H1 (cell line): Measurements from ENCODE around the gene G3BP1. TPM values are rescaled to one million over a fixed set of nuclear protein-coding genes. Genes with fewer than 3 reads are reported as not detected.

Experiments
- CTCF ChIA-PET: fragments of 300-600 bp; sonication (Branson Sonifier 250); formaldehyde crosslinking; loops from one replicate; lab custom pipeline; 2021; ENCODE audit not compliant: partially characterized antibody; lab: Charles Lee
- POLR2A ChIA-PET: fragments of 300-600 bp; sonication (Branson Sonifier 250); formaldehyde crosslinking; loops from one replicate; lab custom pipeline; 2021; ENCODE audit warnings: inconsistent platforms; ENCODE audit not compliant: partially characterized antibody; lab: Charles Lee
- DNase-seq, 2 experiments: peaks; one replicate each; pipeline versions ENCODE4 v3.0.0 to v3.0.0-alpha.2; 2010 to 2022; ENCODE audit warnings: low spot score in 2 of 2, low read depth in 1 of 2, mixed read lengths in 1 of 2
- FAIRE-seq: peaks from 2 replicates; lab custom pipeline; 2011; peaks lifted over from hg19 to GRCh38; lab: Jason Lieb, UNC
- H2AFZ ChIP-seq: 2 replicates; pipeline ENCODE4 v1.8.1; 2012; ENCODE audit warnings: low read length, inconsistent platforms
- H2AK5ac ChIP-seq: 2 replicates; pipeline ENCODE4 v1.6.1; 2013; ENCODE audit warnings: low read depth, low read length
- H2BK120ac ChIP-seq: replicated peaks from 2 replicates; pipeline ENCODE3; 2013; ENCODE audit warnings: low read depth, low read length, inconsistent platforms
- H2BK12ac ChIP-seq: 2 replicates; pipeline ENCODE4 v1.6.1; 2013; ENCODE audit warnings: low read depth, low read length
- H2BK15ac ChIP-seq: 2 replicates; pipeline ENCODE4 v1.6.1; 2013; ENCODE audit warnings: low read length
- H2BK20ac ChIP-seq: 2 replicates; pipeline ENCODE4 v1.6.1; 2013; ENCODE audit warnings: low read length
- H2BK5ac ChIP-seq: 2 replicates; pipeline ENCODE4 v1.6.1; 2013; ENCODE audit warnings: low read depth, low read length
- H3K14ac ChIP-seq: 2 replicates; pipeline ENCODE4 v1.6.1; 2013; ENCODE audit warnings: inconsistent platforms; ENCODE audit not compliant: insufficient read length
- H3K18ac ChIP-seq: 2 replicates; pipeline ENCODE4 v1.6.1; 2013; ENCODE audit warnings: low read length; ENCODE audit errors: extremely low read depth
- H3K23ac ChIP-seq: 2 replicates; pipeline ENCODE4 v1.6.1; 2013; ENCODE audit warnings: inconsistent platforms; ENCODE audit not compliant: insufficient read length
- H3K23me2 ChIP-seq: 2 replicates; pipeline ENCODE4 v1.6.1; 2013; ENCODE audit warnings: low read depth, low read length
- H3K27ac ChIP-seq: 2 replicates; pipeline ENCODE4 v1.6.1; 2011; ENCODE audit warnings: low read depth, low read length, inconsistent platforms
- H3K27me3 ChIP-seq, 4 experiments: replicated peaks in 1 of 4; 1 replicate in 1 of 4; 2 replicates in 3 of 4; pipeline versions ENCODE4 v1.6.1 to v1.8.1; 2011 to 2013; ENCODE audit warnings: low read length in 3 of 4, mild to moderate bottlenecking in 3 of 4, inconsistent platforms in 2 of 4, mixed read lengths in 2 of 4, moderate library complexity in 1 of 4; ENCODE audit not compliant: control insufficient read depth in 3 of 4, insufficient read depth in 3 of 4; ENCODE audit errors: extremely low read depth in 1 of 4
- H3K36me3 ChIP-seq, 4 experiments: 2 replicates each; pipeline versions ENCODE4 v1.6.1 to v1.8.1; 2011 to 2013; ENCODE audit warnings: mild to moderate bottlenecking in 4 of 4, low read length in 3 of 4, moderate library complexity in 2 of 4, control low read depth in 1 of 4, inconsistent platforms in 1 of 4; ENCODE audit not compliant: insufficient read depth in 4 of 4, control insufficient read depth in 2 of 4
- H3K4ac ChIP-seq: replicated peaks from 2 replicates; pipeline ENCODE3; 2013; ENCODE audit warnings: low read length, low read depth, mixed read lengths, inconsistent platforms; ENCODE audit not compliant: insufficient read length
- H3K4me1 ChIP-seq, 4 experiments: replicated peaks in 1 of 4; 1 replicate in 1 of 4; 2 replicates in 3 of 4; pipeline versions ENCODE4 v1.6.1 to v1.8.1; 2011 to 2013; ENCODE audit warnings: low read length in 3 of 4, inconsistent platforms in 2 of 4, mixed read lengths in 1 of 4; ENCODE audit not compliant: insufficient read depth in 4 of 4, control insufficient read depth in 3 of 4
- H3K4me2 ChIP-seq, 2 experiments: 2 replicates each; pipeline versions ENCODE4 v1.6.1 to v1.8.1; 2011 to 2013; ENCODE audit warnings: low read depth in 2 of 2, low read length in 2 of 2, control low read depth in 1 of 2, inconsistent platforms in 1 of 2, mild to moderate bottlenecking in 1 of 2; ENCODE audit not compliant: insufficient read depth in 1 of 2
- H3K4me3 ChIP-seq, 4 experiments: fragments of 200-600, 300-600 bp in 1 of 4; sonication (generic), shearing (Covaris generic), sonication (Bioruptor Twin) in 1 of 4; 2 replicates each; pipeline versions ENCODE4 v1.5.1 to v1.8.1; 2011 to 2016; ENCODE audit warnings: low read length in 4 of 4, low read depth in 3 of 4, control low read depth in 2 of 4, inconsistent platforms in 2 of 4, mild to moderate bottlenecking in 2 of 4, mixed read lengths in 1 of 4, moderate library complexity in 1 of 4; ENCODE audit not compliant: insufficient read depth in 2 of 4; ENCODE audit errors: extremely low read depth in 1 of 4
- H3K56ac ChIP-seq: replicated peaks from 2 replicates; pipeline ENCODE3; 2013; ENCODE audit warnings: low read depth, mild to moderate bottlenecking, mixed read lengths, low read length, inconsistent platforms; ENCODE audit not compliant: insufficient read length
- H3K79me1 ChIP-seq: 2 replicates; pipeline ENCODE4 v1.6.1; 2013; ENCODE audit warnings: low read depth, low read length, control low read depth
- H3K79me2 ChIP-seq, 2 experiments: 2 replicates each; pipeline versions ENCODE4 v1.6.1 to v1.8.1; 2012 to 2013; ENCODE audit warnings: low read length in 2 of 2, mild to moderate bottlenecking in 2 of 2, inconsistent platforms in 1 of 2; ENCODE audit not compliant: insufficient read depth in 2 of 2, control insufficient read depth in 1 of 2
- H3K9ac ChIP-seq, 4 experiments: replicated peaks in 1 of 4; 1 replicate in 1 of 4; 2 replicates in 3 of 4; pipeline versions ENCODE4 v1.6.1 to v1.8.1; 2011 to 2013; ENCODE audit warnings: low read depth in 3 of 4, low read length in 3 of 4, control low read depth in 2 of 4, mild to moderate bottlenecking in 2 of 4, moderate library complexity in 2 of 4, inconsistent platforms in 1 of 4; ENCODE audit errors: extremely low read depth in 1 of 4
- H3K9me3 ChIP-seq, 2 experiments: 2 replicates each; pipeline versions ENCODE4 v1.6.1 to v1.8.1; 2012 to 2013; ENCODE audit warnings: mild to moderate bottlenecking in 2 of 2, moderate library complexity in 2 of 2, control low read depth in 1 of 2, inconsistent platforms in 1 of 2, low read depth in 1 of 2, low read length in 1 of 2, mixed read lengths in 1 of 2; ENCODE audit not compliant: insufficient read depth in 2 of 2
- H4K20me1 ChIP-seq, 2 experiments: replicated peaks in 1 of 2; 2 replicates each; pipeline versions ENCODE3 to v1.8.1; 2011 to 2013; ENCODE audit warnings: inconsistent platforms in 2 of 2, low read length in 2 of 2, mild to moderate bottlenecking in 1 of 2; ENCODE audit not compliant: insufficient read depth in 2 of 2, control insufficient read depth in 1 of 2
- H4K5ac ChIP-seq: 2 replicates; pipeline ENCODE4 v1.6.1; 2013; ENCODE audit warnings: low read length, low read depth, mixed read lengths, inconsistent platforms; ENCODE audit not compliant: insufficient read length
- H4K8ac ChIP-seq: 2 replicates; pipeline ENCODE4 v1.8.0; 2013; ENCODE audit warnings: mild to moderate bottlenecking, moderate library complexity, low read length, inconsistent platforms; ENCODE audit not compliant: insufficient read depth; ENCODE audit errors: extremely low read depth
- H4K91ac ChIP-seq: replicated peaks from 2 replicates; pipeline ENCODE3; 2013; ENCODE audit warnings: low read length, mixed read lengths, inconsistent platforms; ENCODE audit not compliant: insufficient read length
- HDAC2 ChIP-seq, 2 experiments: fragments of 300-600 bp in 1 of 2; sonication (generic) in 1 of 2; IDR thresholded peaks; 2 replicates each; pipeline ENCODE4 v1.6.1; 2011 to 2012; ENCODE audit warnings: low read depth in 2 of 2, low read length in 2 of 2, mild to moderate bottlenecking in 2 of 2, moderate library complexity in 2 of 2, borderline replicate concordance in 1 of 2, inconsistent platforms in 1 of 2
- KDM1A ChIP-seq: fragments of 200-600, 300-600 bp; sonication (generic); IDR thresholded peaks from 2 replicates; pipeline ENCODE4 v1.7.1; 2016; ENCODE audit warnings: mild to moderate bottlenecking, low read length, borderline replicate concordance
- TCF12 ChIP-seq: IDR thresholded peaks from 2 replicates; pipeline ENCODE4 v1.6.1; 2011; ENCODE audit warnings: low read depth, mild to moderate bottlenecking, low read length
- WGBS, 2 experiments: shearing (Covaris generic) in 1 of 2; methylation state at CpG; one replicate each; pipeline versions ENCODE4 v1.1.6 to v1.1.7; 2013 to 2015; ENCODE audit warnings: low lambda C conversion rate in 2 of 2, mixed read lengths in 2 of 2, inconsistent platforms in 1 of 2, low coverage in 1 of 2, missing lambda C conversion rate in 1 of 2; ENCODE audit not compliant: insufficient replicate concordance in 2 of 2, insufficient coverage in 1 of 2, insufficient read length in 1 of 2; ENCODE audit errors: extremely low coverage in 1 of 2, missing lambda C conversion rate in 1 of 2; 5-methylcytosine and 5-hydroxymethylcytosine counted together
- polyA plus RNA-seq, 7 experiments: library from polyadenylated mRNA; depleted of rRNA in 3 of 7; stranded (reverse) in 5 of 7; unstranded in 2 of 7; fragments of >200 nt in 5 of 7; fragments of 200-250 nt in 2 of 7; gene quantifications; 1 replicate in 5 of 7; 2 replicates in 1 of 7; 4 replicates in 1 of 7; pipeline versions ENCODE4 v1.2.1 to v1.2.3, GENCODE V29; 2011 to 2013; ENCODE audit warnings: missing spikeins in 2 of 7, mixed read lengths in 2 of 7
- total RNA-seq: library from RNA; stranded (reverse); fragmentation: NEBNext Ultra II Directional; extraction: Animal tissue kit (Norgen Biotek cat#: 25700); gene quantifications from 2 replicates; pipeline ENCODE4 v1.2.1, GENCODE V29; 2021
- TF ChIP-seq, protein P1 (sequence below), 3 experiments: IDR thresholded peaks; 1 replicate in 2 of 3; 2 replicates in 1 of 3; pipeline versions ENCODE4 v1.5.1 to v1.6.1; 2011; ENCODE audit warnings: low read length in 3 of 3, mild to moderate bottlenecking in 3 of 3, inconsistent platforms in 2 of 3, low read depth in 1 of 3, moderate library complexity in 1 of 3; ENCODE audit not compliant: insufficient read depth in 1 of 3; ENCODE audit errors: control extremely low read depth in 1 of 3

Gene G3BP1
- total and polyA plus RNA-seq, 2 of the 8 experiments (the other 6 are each of a cell fraction or from before 2014, with no cell fraction given) = 71.2 to 516 TPM

DNA sequence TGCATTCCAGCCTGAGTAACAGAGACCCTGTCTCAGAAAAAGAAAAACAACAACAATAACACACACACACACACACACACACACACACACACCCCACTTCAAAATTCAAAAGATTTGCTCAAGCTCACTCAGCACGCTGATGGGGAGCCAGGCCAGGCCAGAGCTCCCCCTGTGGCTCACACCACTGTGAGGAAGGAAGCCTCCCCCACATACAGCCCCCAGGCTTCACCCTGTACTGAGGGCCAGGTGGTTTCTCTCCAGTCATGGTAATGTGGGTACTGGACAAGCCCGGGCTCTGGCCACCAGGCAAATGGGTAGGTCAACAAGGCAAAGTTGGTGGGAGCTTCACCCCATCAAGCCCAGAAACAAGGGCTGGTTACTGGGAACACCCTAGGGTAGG, 32.4 kb upstream of the G3BP1 start:
- peak overlapping the region; percentile 9 for H2BK120ac ChIP-seq
- no peak for FAIRE-seq
- POLR2A ChIA-PET = interaction anchor here (0.6 to 5.1 kb wide), 14 partner anchors 14 to 81 kb away, joined by 3 to 33 read pairs (median 7); partner anchors contain the start of genes ATOX1, G3BP1 and SPARC
- TF ChIP-seq, protein P1, sequence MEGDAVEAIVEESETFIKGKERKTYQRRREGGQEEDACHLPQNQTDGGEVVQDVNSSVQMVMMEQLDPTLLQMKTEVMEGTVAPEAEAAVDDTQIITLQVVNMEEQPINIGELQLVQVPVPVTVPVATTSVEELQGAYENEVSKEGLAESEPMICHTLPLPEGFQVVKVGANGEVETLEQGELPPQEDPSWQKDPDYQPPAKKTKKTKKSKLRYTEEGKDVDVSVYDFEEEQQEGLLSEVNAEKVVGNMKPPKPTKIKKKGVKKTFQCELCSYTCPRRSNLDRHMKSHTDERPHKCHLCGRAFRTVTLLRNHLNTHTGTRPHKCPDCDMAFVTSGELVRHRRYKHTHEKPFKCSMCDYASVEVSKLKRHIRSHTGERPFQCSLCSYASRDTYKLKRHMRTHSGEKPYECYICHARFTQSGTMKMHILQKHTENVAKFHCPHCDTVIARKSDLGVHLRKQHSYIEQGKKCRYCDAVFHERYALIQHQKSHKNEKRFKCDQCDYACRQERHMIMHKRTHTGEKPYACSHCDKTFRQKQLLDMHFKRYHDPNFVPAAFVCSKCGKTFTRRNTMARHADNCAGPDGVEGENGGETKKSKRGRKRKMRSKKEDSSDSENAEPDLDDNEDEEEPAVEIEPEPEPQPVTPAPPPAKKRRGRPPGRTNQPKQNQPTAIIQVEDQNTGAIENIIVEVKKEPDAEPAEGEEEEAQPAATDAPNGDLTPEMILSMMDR (IDR thresholded peaks at IDR 0.05; ENCODE audit: control extremely low read depth in 1 of 3, insufficient read depth in 1 of 3, low read depth in 1 of 3, low read length in 3 of 3) = peak in 1 of 3 experiments; percentile 3; a peak in 1 of 4 replicates
- TF ChIP-seq TCF12 (no peak), HDAC2 (IDR thresholded peaks at IDR 0.05; ENCODE audit: borderline replicate concordance in 1 of 2, low read depth in 2 of 2, low read length in 2 of 2) (no peak), KDM1A (no peak)
- TF ChIP-seq, all 59 proteins: peak for 1
- Histone ChIP-seq H2AK5ac (no peak overlapping the region), H3K56ac (no peak overlapping the region), H4K5ac (no peak overlapping the region), H3K4me2 (peak overlapping the region; percentile 44 to 63; a peak in 3 of 4 replicates), H3K23me2 (no peaks in the 10 kb centered on the region), H3K4me1 (peaks cover 6 to 10% (median 9%) of the 10 kb centered on the region in 4 experiments), H2BK20ac (no peak overlapping the region), H3K79me2 (no peaks in the 10 kb centered on the region), H3K4ac (peak overlapping the region; percentile 10), H3K9me3 (no peaks in the 10 kb centered on the region), H4K20me1 (no peaks in the 10 kb centered on the region), H3K27ac (peak overlapping the region; percentile 24; the same call in 1 of the 2 replicates), H2AFZ (no peak overlapping the region), H3K9ac (no peak overlapping the region), H3K18ac (no peak overlapping the region), H4K8ac (no peak overlapping the region; the same call in none of the 2 replicates), H4K91ac (peak overlapping the region; percentile 37), H3K27me3 (no peaks in the 10 kb centered on the region), H2BK5ac (peak overlapping the region; percentile 45; the same call in 1 of the 2 replicates), H3K23ac (no peak overlapping the region), H3K4me3 (peak overlapping the region in 1 of 4 experiments; percentile 27; a peak in 1 of 8 replicates), H2BK15ac (no peak overlapping the region), H3K36me3 (peaks cover 0 to 3% (median 0%) of the 10 kb centered on the region in 4 experiments; a peak in 1 of 8 replicates), H3K79me1 (no peaks in the 10 kb centered on the region), H3K14ac (no peak overlapping the region), H2BK12ac (no peak overlapping the region; the same call in 1 of the 2 replicates)
- WGBS, 2 experiments = 91% methylated on average over 2 of the region's 2 CpGs; no CpG with 5 or more reads in 1 of the 2 experiments
- no peak for DNase-seq
- CTCF ChIA-PET = interaction anchor here (0.6 to 38.0 kb wide), 25 partner anchors 9 to 485 kb away, joined by 3 to 991 read pairs (median 6); partner anchors contain the start of genes ATOX1, SLC36A1 and SPARC
